CD4-positive, alpha-beta T cell treated with Interferon alpha-2 for 1 hour (primary cell): Measurements from ENCODE around the gene ARAP1.

Source experiments
- DNase-seq, 2 donors: peaks; one replicate each; pipeline ENCODE4 v3.0.0-alpha.2; 2020 to 2022

Gene ARAP1

GRCh38 chr11:72702096-72702495, 50.1 kb downstream of the ARAP1 start:
- no peak for DNase-seq

GRCh38 chr11:72701466-72701865, 50.7 kb downstream of the ARAP1 start:
- DNase-seq, result no peak

DNA sequence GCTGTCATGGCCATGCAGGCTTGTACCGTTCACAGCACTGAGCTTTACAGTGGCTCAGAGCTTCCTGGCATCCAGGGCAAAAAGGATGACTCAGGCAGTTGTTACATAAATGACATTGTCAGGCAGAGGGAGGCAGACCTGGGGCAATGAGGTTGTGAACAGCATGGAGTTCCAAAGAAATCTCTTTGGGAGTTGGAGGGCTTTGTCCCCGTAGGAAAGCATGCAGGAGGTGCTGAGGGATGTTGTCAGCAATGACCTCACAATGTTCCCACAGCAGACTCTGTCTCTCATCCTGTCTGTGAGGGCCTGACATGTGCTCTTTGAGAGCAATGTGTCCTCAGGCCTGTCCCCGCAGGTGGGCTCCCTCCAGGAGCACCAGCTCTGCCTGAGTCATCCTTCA, 52.1 kb downstream of the ARAP1 start:
- DNase-seq, result no peak

DNA sequence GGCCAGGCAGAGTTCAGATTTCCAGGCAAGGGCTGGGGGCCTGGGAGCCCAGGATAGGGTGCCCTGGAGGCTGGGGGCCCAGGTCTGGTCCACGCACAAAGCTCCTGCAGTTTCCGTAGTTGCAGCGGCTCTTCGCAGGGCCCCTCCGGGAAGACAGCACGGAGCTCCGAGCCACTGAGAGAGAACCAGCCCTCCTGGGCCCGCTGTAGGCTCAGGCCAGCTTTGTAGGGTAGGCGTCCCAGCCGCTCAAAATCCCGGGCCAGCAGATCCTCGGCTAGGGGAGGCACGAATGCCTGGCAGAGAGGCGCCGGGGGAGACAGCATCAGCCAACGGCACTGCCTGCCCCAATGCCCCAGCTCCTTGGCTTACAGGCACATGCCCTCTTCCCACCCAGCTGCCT, 54.4 kb downstream of the ARAP1 start:
- no peak for DNase-seq

GRCh38 chr11:72696866-72697700, 55.1 kb downstream of the ARAP1 start:
- no peak for DNase-seq

- DNase-seq, result no peak
These were observed 56.9 kb downstream of the ARAP1 start for GRCh38 chr11:72695354-72695753.

GRCh38 chr11:72693271-72693968, 58.8 kb downstream of the ARAP1 start:
- no peak for DNase-seq

DNA sequence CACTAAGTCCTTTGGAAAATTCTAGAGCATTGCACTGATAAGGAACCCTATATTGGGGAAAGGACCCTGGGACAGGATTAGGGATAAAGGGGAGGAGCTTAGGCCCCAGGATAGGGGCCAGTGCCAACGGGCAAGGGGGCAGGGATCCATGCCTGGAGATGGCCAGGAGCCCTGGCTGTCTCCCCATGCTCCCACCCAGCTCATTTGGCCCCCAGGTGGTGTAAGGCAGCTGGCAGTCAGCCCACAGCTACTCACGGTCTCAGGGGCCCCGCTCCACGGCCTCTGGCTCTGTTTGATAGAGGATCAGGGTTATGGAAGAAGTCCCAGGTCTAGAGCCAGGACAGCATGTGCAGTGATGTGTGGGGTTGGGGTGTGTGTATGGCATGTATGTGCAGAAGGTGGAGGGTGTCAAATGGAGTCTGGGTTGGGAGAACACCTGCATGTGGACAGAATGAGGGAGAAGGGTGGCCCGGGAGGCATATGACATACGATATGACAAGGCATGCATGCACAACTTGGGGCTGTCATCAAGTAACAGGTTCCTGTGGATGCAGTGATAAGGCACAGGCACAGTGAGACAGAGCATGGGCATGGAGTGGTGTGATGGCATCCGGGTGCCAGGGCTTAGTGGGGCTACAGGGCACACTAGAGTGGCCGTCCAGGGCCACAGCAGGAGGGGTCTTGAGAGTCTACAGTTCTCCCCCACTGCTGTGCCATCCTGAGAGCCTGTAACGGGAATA, 59.5 kb downstream of the ARAP1 start:
- no peak for DNase-seq

DNA sequence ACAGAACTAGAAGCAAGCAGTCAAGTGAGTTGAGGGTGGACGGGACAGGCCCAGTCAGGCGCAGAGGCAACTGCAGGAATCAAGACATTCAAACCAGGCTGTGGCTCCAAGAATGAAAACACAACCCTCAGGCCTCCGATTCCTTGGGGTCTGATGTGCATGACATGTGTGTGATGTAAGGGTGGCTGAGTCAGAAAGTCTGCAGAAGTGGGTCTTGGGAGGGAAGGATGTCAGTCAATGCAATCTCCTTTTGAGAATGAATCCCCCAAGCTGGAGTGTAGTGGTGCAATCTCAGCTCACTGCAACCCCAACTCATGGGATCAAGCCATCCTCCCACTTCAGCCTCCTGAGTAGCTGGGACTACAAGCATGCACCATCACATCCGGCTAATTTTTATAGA, 62.0 kb downstream of the ARAP1 start:
- no peak for DNase-seq

- DNase-seq, result no peak
These were observed 63.3 kb downstream of the ARAP1 start for GRCh38 chr11:72688929-72689328.

DNA sequence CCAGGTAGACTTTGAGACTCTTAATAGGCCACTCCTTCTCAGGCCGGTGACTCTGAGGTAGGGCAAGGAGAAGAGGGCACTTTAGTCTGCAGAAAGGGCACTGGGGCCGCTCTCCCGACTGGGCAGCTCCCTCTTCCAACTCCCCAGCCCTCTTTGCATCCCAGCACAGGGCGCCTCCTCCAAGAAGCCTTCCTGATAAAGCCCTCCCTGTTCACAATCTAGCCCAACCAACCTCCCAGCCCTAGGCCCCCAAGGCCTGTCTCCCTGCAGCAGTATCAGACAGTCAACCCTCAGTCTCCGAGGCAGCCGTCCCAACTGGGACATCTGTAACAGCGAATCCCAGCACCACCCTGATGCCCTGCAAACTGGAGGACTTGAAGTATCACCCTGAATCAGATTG, 63.7 kb downstream of the ARAP1 start:
- DNase-seq, result no peak

- DNase-seq, result no peak
These were observed 64.9 kb downstream of the ARAP1 start for GRCh38 chr11:72687326-72687725.

DNA sequence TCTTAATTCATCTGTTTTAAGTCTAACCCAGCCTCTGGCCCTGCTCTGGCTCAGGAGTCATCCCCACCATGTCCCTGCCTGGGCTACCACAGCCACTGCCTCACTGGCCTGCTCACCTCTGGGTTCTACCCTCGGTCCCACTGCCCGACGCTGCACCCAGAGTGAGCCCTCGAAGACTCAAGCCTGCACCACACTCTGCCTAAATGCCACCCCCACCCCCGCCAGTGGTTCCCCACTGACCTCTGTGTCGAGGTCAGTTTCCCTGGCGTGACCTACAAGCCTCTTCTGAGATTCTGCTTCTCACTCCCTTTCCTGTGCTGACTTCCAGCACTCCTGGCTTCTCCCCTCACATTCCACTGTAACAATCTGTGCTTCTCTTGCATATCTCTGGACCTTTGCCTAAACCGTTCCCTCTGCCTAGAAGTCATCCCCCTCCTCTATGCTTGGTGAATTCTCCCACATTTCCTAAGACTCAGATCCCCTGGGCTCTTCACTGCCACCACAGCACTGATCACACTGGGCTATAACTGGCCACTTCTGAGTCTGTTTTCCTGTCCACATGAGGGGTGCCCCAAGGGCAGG, 65.5 kb downstream of the ARAP1 start:
- DNase-seq, result no peak

DNA sequence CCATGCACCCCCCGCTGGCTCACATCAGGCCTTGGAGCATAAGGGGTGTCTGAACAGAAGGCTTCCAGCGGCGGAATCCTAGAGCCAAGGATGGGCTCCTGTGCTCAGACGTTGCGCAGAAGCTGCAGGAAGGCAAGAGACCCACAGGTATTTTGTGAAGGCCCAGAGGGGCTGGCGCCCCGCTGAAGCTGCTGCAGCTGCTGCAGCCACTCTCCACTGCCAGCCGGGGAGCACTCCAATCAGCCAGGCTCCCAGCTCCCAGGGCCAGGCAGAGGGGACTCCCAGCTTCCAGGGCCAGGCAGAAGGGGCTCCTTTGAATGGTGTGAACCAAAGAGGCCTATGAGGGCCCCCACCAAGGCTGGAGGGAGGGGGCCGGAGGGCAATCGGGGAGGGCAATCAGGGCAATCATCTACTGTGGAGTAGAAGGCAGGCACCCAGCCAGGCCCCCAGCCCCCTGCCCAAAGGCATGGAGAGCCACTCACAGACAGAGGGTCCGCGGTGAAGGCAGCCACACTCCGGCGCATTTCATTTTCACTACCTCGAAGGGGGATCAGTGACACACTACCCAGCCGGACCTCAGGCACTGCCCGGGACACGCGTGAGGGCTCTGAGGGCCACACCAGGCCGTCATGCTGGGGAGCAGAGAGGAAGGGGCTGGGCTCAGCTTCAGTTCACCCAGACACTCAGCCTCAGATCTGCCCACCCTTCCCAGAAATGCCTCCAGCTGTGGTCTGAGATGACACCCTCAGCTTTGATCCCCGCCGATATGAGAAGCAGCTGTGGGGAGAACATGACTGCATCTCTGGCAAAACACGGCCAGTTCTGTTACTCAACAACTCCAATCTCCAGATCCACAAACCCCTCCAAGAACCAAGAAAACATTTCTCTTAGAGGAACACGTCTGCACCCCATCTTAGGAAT, 66.4 kb downstream of the ARAP1 start:
- peak in 1 of 2 donors; percentile 18 for DNase-seq

- peak; percentile 28 to 41 for DNase-seq
These were observed 67.8 kb downstream of the ARAP1 start for GRCh38 chr11:72684236-72684912.

DNA sequence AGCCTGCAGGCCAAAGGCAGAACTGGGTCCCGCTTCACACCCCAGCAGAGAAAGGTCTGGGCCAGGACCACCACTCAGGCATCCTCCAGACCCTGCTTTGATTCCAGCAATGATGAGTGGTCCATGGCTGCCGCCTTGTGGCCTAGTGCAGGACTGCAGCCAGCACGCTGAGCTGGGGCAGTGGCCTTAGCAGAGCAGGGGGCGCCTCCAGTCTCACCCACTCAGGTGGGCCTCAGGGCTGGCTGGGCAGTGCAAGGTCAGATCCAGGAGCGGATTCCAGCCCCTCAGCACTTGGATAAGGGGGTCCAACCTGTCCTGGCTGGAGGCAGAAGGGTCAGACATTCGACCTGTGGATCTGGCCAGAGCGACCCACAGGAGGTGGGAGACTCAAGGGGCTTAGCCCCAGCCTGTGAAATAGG, 68.4 kb downstream of the ARAP1 start:
- DNase-seq, result peak; percentile 47 to 64

DNA sequence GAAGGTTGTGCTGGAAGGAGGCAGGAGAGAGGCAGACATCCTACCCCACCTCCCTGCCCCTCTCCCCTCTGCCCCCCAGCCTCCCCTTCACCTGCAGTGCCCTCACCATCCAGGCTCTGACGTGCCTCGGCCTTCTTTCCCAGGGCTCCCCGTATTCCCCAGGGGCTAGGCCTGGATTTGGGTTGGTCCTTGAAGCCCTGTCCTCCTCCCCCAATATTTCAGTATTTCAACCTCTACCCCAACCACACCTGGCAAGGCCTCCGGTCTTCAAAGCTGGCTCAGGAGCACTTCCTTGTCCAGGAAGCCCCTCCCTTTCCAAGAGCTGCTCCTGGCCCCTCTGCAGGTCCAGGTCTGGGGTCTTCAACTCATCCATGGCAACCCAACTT, 69.4 kb downstream of the ARAP1 start:
- DNase-seq, result no peak

GRCh38 chr11:72682238-72682857, 69.9 kb downstream of the ARAP1 start:
- DNase-seq, result no peak

DNA sequence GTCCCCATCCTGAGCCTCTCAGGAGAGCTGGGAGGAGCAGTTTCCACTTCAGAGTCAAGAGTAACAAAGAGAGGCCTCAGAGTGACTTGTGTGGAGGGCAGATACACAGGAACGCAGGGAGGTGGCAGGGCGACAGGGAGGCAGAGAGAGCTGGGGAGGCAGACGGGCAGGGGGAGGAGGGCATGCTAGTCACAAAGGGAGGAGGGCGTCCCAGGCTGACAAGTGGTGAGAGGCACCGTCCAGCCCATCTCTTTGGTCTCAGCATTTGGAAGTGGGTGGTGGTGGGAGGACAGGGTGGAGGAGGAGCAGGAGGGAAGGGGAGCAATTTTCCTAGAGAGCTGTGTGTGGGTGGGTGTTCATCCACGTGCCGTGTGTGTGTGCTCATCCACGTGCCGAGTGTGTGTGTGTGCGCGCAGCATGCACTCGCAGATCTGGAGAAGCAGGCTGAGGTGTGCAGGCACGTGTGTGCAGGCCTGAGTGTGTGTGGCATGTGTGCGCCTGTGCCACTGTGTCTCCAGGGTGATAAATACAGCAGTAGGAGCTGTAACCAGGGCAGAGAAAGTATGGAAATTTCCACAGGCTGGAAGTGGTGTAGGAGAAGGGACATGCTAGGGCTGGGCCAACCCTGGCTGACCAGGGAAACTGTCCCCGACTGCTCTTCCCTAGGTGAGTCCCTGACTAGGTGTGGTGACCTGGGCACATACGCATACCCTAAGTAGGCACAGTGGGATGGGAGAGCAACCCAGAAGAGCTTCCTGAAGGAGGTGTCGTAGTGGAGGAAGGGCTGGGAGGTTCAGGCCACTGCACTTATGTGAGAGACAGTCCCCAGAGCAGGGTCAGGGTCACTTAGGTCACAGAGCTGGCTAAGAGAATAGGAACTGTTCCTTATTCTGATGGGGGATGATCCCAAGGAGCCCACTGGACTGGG, 70.7 kb downstream of the ARAP1 start:
- DNase-seq, result no peak

DNA sequence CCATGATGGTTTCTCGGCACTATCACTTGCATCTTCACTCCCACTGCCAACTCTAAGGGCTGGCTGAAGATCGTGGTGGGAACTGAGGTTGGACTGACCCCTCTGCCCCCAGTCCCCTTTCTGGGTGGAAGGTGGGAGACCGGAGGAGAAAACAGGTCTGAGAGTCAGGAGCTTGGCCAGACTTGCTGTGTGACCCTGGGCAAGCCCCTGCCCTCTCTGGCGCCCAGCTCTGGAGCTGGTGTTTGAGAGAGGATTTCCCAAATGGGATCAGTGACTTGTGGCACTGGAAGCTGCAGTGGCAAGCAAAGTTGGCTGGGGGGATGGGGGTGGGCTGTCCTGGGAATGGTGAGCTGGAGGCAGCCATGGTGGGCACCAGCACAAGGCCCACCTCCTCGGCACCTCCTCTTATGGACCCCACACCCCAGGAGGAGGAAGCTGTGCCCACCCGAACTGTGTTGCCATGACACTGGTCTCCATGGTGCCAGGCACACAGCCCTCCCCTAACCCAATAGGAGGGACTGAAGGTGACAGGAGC, 71.5 kb downstream of the ARAP1 start:
- DNase-seq, result no peak
